GM21825 (cell line): ENCODE data around the gene EMSY.

Source experiments
- ATAC-seq: cut with Tn5 transposase; IDR thresholded peaks from one replicate; pipeline ENCODE4 v1.9.1; 2021; ENCODE audit warnings: mild to moderate bottlenecking, moderate library complexity; ENCODE audit not compliant: unreplicated experiment

The EMSY gene

DNA sequence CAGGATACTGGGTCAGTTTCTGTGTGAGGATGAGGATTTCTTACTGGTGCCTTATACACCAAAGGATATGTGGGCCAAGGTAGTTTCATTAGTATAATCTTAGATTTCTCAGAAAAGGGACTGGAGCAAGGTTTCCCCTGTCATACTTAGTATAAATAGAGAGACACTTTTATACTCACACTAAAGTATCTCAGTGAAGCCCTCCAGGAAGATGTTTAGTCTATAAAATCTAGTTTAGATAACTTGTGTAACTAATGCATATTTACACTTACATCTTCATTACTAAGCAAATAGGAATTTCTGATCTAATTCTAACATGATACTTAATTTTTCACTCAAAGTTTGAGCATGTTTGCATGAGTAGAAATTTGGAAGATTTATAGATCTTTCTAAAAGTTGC, 11.1 kb downstream of the EMSY start:
- no peak for ATAC-seq

DNA sequence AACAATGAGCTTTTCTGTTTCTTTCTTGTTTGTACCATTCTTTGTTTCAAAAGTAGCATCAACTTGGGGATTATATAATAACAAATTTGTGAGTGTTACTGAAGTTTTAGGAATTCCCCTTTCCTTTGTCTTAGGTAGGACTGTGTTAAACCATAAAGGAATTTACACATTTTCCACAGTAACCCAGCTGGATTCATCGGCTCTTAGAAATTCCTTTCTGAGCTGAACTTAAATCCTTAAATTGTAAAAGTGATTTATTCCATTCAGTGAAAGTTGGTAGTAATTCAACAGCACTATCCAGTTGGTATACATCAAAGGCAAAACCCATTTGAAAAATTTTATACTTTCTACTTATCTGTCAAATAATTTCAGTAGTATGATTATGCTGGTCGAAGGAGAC, 11.8 kb downstream of the EMSY start:
- ATAC-seq, result no peak

DNA sequence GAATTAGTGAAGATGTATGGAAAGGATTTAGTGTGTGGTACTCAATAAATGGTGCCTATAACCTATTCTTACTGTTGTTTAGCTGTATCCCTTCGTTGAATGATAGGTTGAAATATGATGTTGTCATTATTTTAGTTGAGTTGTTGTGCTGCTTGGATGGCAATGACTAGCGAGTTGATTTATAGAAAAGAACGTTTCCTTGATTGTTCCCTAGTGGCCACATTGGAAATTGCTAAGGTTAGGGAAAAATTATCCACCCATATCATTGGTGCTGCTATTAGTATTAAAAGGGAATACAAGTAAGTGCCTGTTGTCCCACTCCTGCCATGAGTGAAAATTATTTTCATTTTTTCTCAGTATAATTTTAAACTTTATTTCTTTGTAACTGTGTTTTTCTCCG, 14.5 kb downstream of the EMSY start:
- ATAC-seq, result no peak

DNA sequence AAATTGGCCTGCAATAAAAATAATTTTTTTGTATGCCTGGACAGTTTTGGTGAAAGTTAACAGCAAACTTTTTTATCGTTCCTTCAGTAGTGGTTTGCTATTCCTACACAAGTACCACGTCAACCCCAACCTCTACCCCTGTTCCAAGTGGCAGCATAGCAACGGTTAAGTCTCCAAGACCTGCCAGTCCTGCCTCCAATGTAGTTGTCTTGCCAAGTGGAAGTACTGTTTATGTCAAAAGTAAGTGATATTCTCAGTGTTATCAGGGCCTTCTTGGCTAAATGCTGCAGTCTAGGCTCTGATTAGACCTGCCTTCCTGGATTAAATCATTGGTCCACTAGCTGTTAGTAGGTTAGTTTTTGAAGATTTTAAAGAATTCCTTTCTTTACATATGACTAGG, 15.0 kb downstream of the EMSY start:
- no peak for ATAC-seq

- ATAC-seq, result no peak
Measured at GRCh38 chr11:76462317-76462716, 17.5 kb downstream of the EMSY start.

DNA sequence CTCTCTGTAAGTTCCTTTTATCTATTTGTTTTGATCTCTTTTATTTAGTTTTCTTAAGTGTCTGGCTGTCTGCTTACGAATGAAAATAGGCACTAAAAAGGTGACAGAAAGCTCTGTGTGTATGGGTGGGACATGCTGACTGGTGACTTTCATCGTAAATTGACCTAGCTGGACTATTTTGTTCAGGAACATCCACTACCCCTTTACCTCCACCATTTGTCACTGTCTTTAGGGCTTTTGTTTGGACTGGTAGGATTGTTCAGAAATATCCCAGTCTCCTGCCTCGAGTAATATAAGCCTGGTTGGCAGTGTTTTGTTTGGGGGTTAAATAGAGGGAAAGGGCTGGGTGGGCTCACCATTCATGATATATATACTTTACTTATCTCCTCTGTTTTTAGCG, 20.9 kb downstream of the EMSY start:
- ATAC-seq, result no peak

DNA sequence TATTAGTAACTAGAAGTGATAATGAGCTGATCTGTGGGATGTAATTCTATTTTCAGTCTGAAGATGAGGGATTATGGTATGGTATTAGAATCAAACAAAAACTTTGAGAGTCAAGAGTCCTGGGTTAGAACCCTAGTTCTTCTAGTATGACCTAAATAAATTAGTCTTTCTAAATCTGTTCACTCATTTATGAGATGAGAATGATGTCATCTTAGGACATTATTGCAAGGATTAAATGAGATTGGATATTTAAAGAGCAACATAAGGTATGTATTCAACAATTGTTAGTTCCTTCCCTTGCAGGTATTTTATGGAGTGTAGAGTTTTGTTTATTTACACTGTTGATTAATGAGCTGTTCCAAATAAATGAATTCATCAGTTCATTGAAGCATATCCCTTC, 21.8 kb downstream of the EMSY start:
- no peak for ATAC-seq

- no peak for ATAC-seq
Measured at GRCh38 chr11:76469141-76469540, 24.3 kb downstream of the EMSY start.

DNA sequence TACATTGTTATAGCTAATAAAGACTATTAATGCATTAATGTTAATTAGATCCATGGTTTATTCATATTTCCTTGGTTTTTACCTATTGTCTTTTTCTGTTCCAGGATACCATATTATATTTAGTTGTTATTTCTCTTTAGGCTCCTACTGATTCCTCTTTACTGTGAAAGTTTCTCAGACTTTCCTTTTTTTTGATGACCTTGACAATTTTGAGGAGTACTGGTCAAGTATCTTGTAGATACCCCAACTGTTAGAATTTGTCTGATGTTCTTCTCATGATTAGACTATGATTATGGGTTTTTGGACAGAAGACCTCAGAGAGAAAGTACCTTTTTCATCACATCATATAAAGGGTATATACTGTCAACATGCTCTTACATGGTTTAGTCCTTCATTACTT, 26.6 kb downstream of the EMSY start:
- ATAC-seq, result no peak

DNA sequence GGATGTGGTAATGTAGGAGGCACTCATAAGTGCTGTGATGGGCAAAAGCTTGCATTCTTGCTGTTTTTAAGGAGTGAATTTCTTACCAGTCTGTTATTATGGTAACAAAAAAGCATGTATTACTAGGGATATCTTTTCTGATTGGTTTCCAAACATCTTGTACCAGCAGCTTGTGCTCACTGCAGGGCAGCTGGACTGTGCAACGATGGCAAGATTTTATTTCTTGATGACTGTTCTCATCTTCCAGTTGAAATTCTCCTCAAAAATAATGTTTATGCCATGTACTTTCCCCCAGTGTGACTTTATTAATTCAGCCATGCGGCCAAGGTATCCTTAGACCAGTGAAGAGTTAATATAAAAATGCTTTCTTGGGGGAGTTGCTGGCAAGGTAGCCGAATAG, 35.4 kb downstream of the EMSY start:
- ATAC-seq, result no peak

GRCh38 chr11:76491644-76492043, 46.8 kb downstream of the EMSY start:
- ATAC-seq, result no peak

DNA sequence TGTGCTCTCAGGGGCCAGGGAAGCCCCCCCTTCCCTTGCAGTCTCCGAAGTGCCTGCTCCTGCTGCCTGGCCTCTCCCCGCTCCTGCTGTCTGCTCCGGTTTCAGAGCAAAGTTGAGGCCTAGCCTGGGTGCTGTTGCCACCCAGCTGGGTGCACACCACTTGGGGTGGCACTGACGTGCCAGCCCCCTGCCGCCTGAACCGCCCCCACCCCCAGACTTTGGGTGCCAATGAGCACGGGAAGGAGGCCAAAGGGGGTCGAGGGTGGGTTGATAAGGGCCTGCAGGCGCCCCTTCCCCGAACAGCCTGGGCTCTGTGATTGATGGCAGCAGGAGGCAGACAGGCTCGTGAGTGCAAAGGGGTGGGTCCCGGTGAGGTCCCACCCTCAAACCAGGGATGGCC, 48.2 kb downstream of the EMSY start:
- ATAC-seq, result no peak

GRCh38 chr11:76493626-76494539, 49.1 kb downstream of the EMSY start:
- ATAC-seq, result no peak

- no peak for ATAC-seq
Measured at GRCh38 chr11:76495019-76495418, 50.2 kb downstream of the EMSY start.

GRCh38 chr11:76496174-76496573, 51.4 kb downstream of the EMSY start:
- ATAC-seq, result no peak

GRCh38 chr11:76501526-76502202, 56.8 kb downstream of the EMSY start:
- no peak for ATAC-seq

- no peak for ATAC-seq
Measured at GRCh38 chr11:76506833-76507232, 62.0 kb downstream of the EMSY start.

- no peak for ATAC-seq
Measured at GRCh38 chr11:76510060-76511047, 65.5 kb downstream of the EMSY start.

GRCh38 chr11:76512851-76513653, 68.2 kb downstream of the EMSY start:
- no peak for ATAC-seq

DNA sequence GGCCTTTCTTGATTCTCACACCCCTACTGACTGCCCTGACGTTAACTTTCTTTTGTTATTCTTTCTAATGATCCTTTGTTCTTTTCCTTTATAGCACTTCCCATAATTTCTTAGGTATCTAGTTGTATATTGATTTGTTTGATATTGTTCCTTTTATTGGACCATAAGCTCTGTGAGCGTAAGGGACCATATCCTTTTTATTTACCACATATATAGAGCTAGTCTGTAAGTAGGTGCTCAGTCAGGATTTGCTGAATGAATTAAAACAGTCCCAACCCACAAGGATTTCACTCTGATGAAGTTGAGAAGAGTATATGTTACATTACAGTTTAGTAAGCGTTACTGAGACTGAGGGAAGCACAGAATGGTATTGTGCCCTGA, 68.8 kb downstream of the EMSY start:
- ATAC-seq, result no peak
